Nephron (organoid): ENCODE results near the gene CEACAM1.
A peak's percentile ranks its signal among the peaks of the same experiment; 100 is the strongest.
"Not testable (repeated sequence)": the region's sequence is repeated elsewhere in the genome, so short reads cannot be mapped to it uniquely, and the experiment has no call there.

Source experiments
- H3K27ac Mint-ChIP-seq, 3 experiments: 2 replicates each; pipeline ENCODE4 v1.8.0; 2020; ENCODE audit warnings: mixed read lengths in 3 of 3, mild to moderate bottlenecking in 2 of 3, moderate library complexity in 1 of 3
- H3K27me3 Mint-ChIP-seq: 2 replicates; pipeline ENCODE4 v1.8.0; 2021; ENCODE audit warnings: low read depth, mild to moderate bottlenecking, moderate library complexity, mixed read lengths
- H3K36me3 Mint-ChIP-seq: 2 replicates; pipeline ENCODE4 v1.8.0; 2020; ENCODE audit warnings: low read depth, mixed read lengths
- H3K4me1 Mint-ChIP-seq: 2 replicates; pipeline ENCODE4 v1.8.0; 2020; ENCODE audit warnings: mixed read lengths
- H3K4me3 Mint-ChIP-seq, 3 experiments: 2 replicates each; pipeline ENCODE4 v1.8.0; 2020; ENCODE audit warnings: mild to moderate bottlenecking in 3 of 3, mixed read lengths in 3 of 3, moderate library complexity in 2 of 3
- H3K9me3 Mint-ChIP-seq: 2 replicates; pipeline ENCODE4 v1.8.0; 2020; ENCODE audit warnings: mixed read lengths
- CTCF ChIP-seq, 3 experiments: fragments of 200-600 bp; sonication (generic); IDR thresholded peaks; one replicate each; pipeline ENCODE4 v1.5.0; 2021; ENCODE audit warnings: antibody characterized with exemption in 3 of 3; ENCODE audit not compliant: unreplicated experiment in 3 of 3

Gene CEACAM1

GRCh38 chr19:42466521-42467182 lies 61.6 kb downstream of the CEACAM1 start:
- TF ChIP-seq CTCF (IDR thresholded peaks at IDR 0.05; ENCODE audit: unreplicated experiment in 3 of 3), result no peak
- Mint-ChIP-seq H3K4me1 (peaks cover 15% of the 10 kb centered on the region), H3K27me3 (no peaks in the 10 kb centered on the region), H3K4me3 (no peak overlapping the region), H3K36me3 (no peaks in the 10 kb centered on the region), H3K27ac (peak overlapping the region; percentile 11 to 61 (median 27)), H3K9me3 (no peaks in the 10 kb centered on the region)

- Mint-ChIP-seq H3K36me3 (no peaks in the 10 kb centered on the region), H3K27me3 (no peaks in the 10 kb centered on the region), H3K27ac (peak overlapping the region in 2 of 3 experiments; percentile 11 to 61), H3K9me3 (no peaks in the 10 kb centered on the region), H3K4me3 (no peak overlapping the region), H3K4me1 (peaks cover 15% of the 10 kb centered on the region)
- no peak for TF ChIP-seq CTCF (IDR thresholded peaks at IDR 0.05; ENCODE audit: unreplicated experiment in 3 of 3)
These were observed 62.4 kb downstream of the CEACAM1 start for GRCh38 chr19:42465827-42466280.

- no peak for TF ChIP-seq CTCF (IDR thresholded peaks at IDR 0.05; ENCODE audit: unreplicated experiment in 3 of 3)
- H3K27me3 Mint-ChIP-seq, result no peaks in the 10 kb centered on the region
- H3K36me3 Mint-ChIP-seq, result no peaks in the 10 kb centered on the region
These were observed 66.5 kb downstream of the CEACAM1 start for GRCh38 chr19:42461700-42462324.

DNA sequence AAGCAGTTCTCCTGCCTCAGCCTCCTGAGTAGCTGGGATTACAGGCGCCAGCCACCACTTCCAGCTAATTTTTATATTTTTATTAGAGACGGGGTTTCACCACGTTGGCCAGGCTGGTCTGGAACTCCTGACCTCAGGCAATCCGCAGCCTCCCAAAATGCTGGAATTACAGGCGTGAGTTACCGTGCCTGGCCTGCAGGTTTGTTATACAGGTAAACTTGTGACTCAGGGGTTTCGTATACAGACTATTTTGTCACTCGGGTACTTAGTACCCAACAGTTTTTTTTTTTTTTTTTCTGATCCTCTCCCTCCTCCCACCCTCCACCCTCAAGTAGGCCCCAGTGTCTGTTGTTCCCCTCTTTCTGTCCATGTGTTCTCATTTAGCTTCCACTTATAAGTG lies 67.0 kb downstream of the CEACAM1 start:
- not testable (repeated sequence) for H3K27ac Mint-ChIP-seq, H3K4me3 Mint-ChIP-seq, H3K4me1 Mint-ChIP-seq, H3K36me3 Mint-ChIP-seq, H3K9me3 Mint-ChIP-seq, H3K27me3 Mint-ChIP-seq

More at GRCh38 chr19:42461700-42462324, 66.5 kb downstream of the CEACAM1 start:
- H3K27ac Mint-ChIP-seq, result no peak overlapping the region
- H3K4me3 Mint-ChIP-seq, result no peak overlapping the region
- H3K9me3 Mint-ChIP-seq, result no peaks in the 10 kb centered on the region
- peaks cover 10% of the 10 kb centered on the region for H3K4me1 Mint-ChIP-seq

- Mint-ChIP-seq H3K36me3 (no peaks in the 10 kb centered on the region), H3K4me1 (no peaks in the 10 kb centered on the region), H3K27me3 (no peaks in the 10 kb centered on the region), H3K4me3 (no peak overlapping the region), H3K9me3 (no peaks in the 10 kb centered on the region), H3K27ac (no peak overlapping the region)
- no peak for TF ChIP-seq CTCF (IDR thresholded peaks at IDR 0.05; ENCODE audit: unreplicated experiment in 3 of 3)
These were observed 68.4 kb downstream of the CEACAM1 start for GRCh38 chr19:42459926-42460325.
